HG03378 (cell line): ENCODE measurements around the gene FTO.

Experiments used
- ATAC-seq: cut with Tn5 transposase; IDR thresholded peaks from one replicate; pipeline ENCODE4 v1.9.1; 2021; ENCODE audit warnings: mild to moderate bottlenecking, moderate library complexity; ENCODE audit not compliant: unreplicated experiment

The FTO gene

GRCh38 chr16:53924331-53925106, 220.6 kb downstream of the FTO start:
- ATAC-seq: no peak

GRCh38 chr16:53925107-53925410, 221.1 kb downstream of the FTO start:
- no peak for ATAC-seq

- ATAC-seq: no peak
These were observed 221.6 kb downstream of the FTO start for GRCh38 chr16:53925526-53925925.

GRCh38 chr16:53926209-53926608, 222.3 kb downstream of the FTO start:
- ATAC-seq: no peak

GRCh38 chr16:53932975-53933374, 229.0 kb downstream of the FTO start:
- no peak for ATAC-seq

GRCh38 chr16:53933407-53933806, 229.5 kb downstream of the FTO start:
- no peak for ATAC-seq

GRCh38 chr16:53936052-53936451, 232.1 kb downstream of the FTO start:
- ATAC-seq: no peak

GRCh38 chr16:53936529-53936928, 232.6 kb downstream of the FTO start:
- no peak for ATAC-seq

GRCh38 chr16:53937161-53937880, 233.4 kb downstream of the FTO start:
- ATAC-seq: no peak

- no peak for ATAC-seq
These were observed 240.1 kb downstream of the FTO start for GRCh38 chr16:53944025-53944424.

- ATAC-seq: no peak
These were observed 242.0 kb downstream of the FTO start for GRCh38 chr16:53945996-53946395.

- ATAC-seq: no peak
These were observed 242.9 kb downstream of the FTO start for GRCh38 chr16:53946746-53947386.

- no peak for ATAC-seq
These were observed 243.7 kb downstream of the FTO start for GRCh38 chr16:53947642-53948041.

- ATAC-seq: no peak
These were observed 244.4 kb downstream of the FTO start for GRCh38 chr16:53948326-53948725.

GRCh38 chr16:53948734-53949430, 244.9 kb downstream of the FTO start:
- no peak for ATAC-seq

GRCh38 chr16:53949715-53950410, 245.9 kb downstream of the FTO start:
- ATAC-seq: peak; percentile 52

GRCh38 chr16:53950677-53951076, 246.7 kb downstream of the FTO start:
- ATAC-seq: no peak

- peak; percentile 68 for ATAC-seq
These were observed 248.6 kb downstream of the FTO start for GRCh38 chr16:53952215-53953208.

GRCh38 chr16:53953336-53953735, 249.4 kb downstream of the FTO start:
- no peak for ATAC-seq
